Colonic mucosa (tissue), 4 donors: Measurements from ENCODE around the gene ZMYM2. TPM values are rescaled to one million over a fixed set of nuclear protein-coding genes. Genes with fewer than 3 reads are reported as not detected.
A peak's percentile ranks its signal among the peaks of the same experiment; 100 is the strongest.

ENCODE experiments used
- DNase-seq: peaks from one replicate; pipeline ENCODE4 v3.0.0-alpha.2; 2020
- H3K27ac ChIP-seq: fragments of 200-600 bp; one replicate; pipeline ENCODE4 v1.8.0; 2021
- H3K27me3 ChIP-seq: fragments of 200-600 bp; one replicate; pipeline ENCODE4 v1.8.0; 2021
- H3K36me3 ChIP-seq: fragments of 200-600 bp; one replicate; pipeline ENCODE4 v1.8.0; 2021
- H3K4me1 ChIP-seq: fragments of 200-600 bp; one replicate; pipeline ENCODE4 v1.8.0; 2021; ENCODE audit warnings: mild to moderate bottlenecking
- H3K4me3 ChIP-seq: fragments of 200-600 bp; one replicate; pipeline ENCODE4 v1.8.0; 2021
- H3K9ac ChIP-seq, 2 donors: one replicate each; pipeline ENCODE4 v1.7.0; 2013; ENCODE audit warnings: control low read depth in 2 of 2, low read depth in 2 of 2, low read length in 2 of 2
- H3K9me3 ChIP-seq: fragments of 200-600 bp; one replicate; pipeline ENCODE4 v1.8.0; 2021
- CTCF ChIP-seq: fragments of 200-600 bp; IDR thresholded peaks from one replicate; pipeline ENCODE4 v1.8.0; 2022; ENCODE audit warnings: antibody characterized with exemption, mild to moderate bottlenecking
- intact Hi-C: fragments of 100-400 bp; cut with DNase I; formaldehyde crosslinking; loops from one replicate; pipeline ENCODE4 v1.14.1; 2022
- total RNA-seq, 2 donors: library from RNA; stranded (reverse); fragmentation: NEBNext Ultra II Directional in 1 of 2; extraction: Animal tissue kit (Norgen Biotek cat#: 25700) in 1 of 2; gene quantifications; one replicate each; pipeline ENCODE4 v1.2.1, GENCODE V29; 2021
- donor health status: healthy.
- donor health status: DM: no; HTN: no; CAD: no.
- donor health status: DM: no; HTN: no; CAD: no.

The ZMYM2 gene
- total RNA-seq, 2 donors from 2014 or later: 47.6 to 70.1 TPM

DNA sequence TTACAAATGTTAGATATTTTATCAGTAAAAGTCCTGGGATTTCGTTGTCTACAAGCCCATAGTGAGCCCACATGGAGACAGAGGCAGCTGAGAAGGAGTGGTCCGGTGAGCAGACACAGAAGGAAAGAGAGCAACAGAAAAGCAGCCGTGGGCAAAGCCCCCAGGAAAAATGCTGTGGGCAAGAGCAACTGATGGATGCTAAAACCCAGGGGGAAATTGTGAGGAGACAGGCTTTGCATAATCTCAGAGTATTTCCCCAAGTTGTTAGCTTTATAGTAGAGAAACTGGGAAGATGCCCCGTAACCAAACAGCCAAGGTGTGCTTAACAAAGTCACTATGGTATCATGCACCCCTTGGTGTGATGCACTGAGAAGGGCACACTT, 167.2 kb downstream of the ZMYM2 start:
- Histone ChIP-seq H3K4me3 (no peak overlapping the region), H3K4me1 (peaks cover 5% of the 10 kb centered on the region), H3K36me3 (no peaks in the 10 kb centered on the region), H3K27me3 (peaks cover 7% of the 10 kb centered on the region), H3K9me3 (no peaks in the 10 kb centered on the region), H3K9ac (no peak overlapping the region), H3K27ac (no peak overlapping the region)
- intact Hi-C loops: no loop called here
- TF ChIP-seq CTCF: no peak
- DNase-seq: no peak

- Histone ChIP-seq H3K36me3 (no peaks in the 10 kb centered on the region), H3K4me3 (no peak overlapping the region), H3K9ac (no peak overlapping the region), H3K4me1 (peaks cover 5% of the 10 kb centered on the region), H3K27ac (no peak overlapping the region), H3K9me3 (no peaks in the 10 kb centered on the region), H3K27me3 (peaks cover 7% of the 10 kb centered on the region)
- DNase-seq: no peak
- no peak for TF ChIP-seq CTCF
- intact Hi-C loops: no loop called here
Observed at GRCh38 chr13:20126541-20127261, 168.2 kb downstream of the ZMYM2 start.

- H3K4me1 ChIP-seq: peaks cover 5% of the 10 kb centered on the region
- no peak overlapping the region for H3K27ac ChIP-seq
- TF ChIP-seq CTCF: no peak
- H3K9ac ChIP-seq: peak overlapping the region; percentile 70 to 83
- intact Hi-C loops: no loop called here
- peak overlapping the region; percentile 48 for H3K4me3 ChIP-seq
- no peaks in the 10 kb centered on the region for H3K9me3 ChIP-seq
- peaks cover 7% of the 10 kb centered on the region for H3K27me3 ChIP-seq
- H3K36me3 ChIP-seq: no peaks in the 10 kb centered on the region
- no peak for DNase-seq
Observed at GRCh38 chr13:20127262-20127561, 168.7 kb downstream of the ZMYM2 start.

DNA sequence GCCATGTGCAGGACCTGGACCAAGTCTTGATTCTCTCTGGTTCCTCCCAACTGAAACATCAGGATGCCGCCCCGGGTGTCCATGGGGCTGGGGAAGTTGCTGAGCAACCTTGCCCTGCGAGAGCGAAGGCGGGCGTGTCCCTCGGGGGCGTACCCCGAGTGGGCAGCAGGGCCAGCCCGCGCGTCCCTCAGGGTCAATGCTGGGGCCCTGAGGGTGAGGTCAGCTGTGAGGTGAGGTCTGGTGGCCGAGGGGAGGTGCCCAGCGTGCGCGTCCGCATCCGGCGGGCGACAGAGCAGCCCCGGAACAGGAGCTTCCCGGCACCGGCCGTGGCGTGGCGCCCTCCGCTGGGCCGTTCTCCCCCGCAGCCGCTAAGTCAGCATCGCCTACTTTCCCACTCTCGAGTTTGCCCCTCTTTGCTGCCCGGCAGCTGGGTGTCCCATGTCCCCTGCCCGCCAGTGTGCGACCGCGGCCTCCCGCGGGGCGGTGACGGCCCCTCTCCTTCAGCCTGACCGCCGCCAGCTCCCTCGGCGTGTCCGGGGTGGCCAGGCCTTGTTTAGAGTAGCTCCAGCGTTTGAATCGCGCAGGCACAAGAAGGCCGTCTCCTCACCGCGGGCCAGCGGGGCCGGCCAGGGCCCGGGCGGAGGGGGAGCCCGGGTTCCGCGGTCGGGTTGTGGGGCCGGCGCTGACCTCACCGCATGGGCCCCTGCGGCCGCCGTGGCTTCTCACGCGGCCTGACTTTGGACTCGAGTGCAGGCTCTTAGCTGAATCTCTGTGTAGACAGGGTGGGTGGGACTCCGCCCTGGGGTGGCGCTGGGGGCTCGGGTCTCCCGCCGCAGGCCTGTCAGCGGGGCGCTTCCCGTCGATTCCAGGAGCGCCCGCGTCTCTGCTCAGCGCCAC, 169.3 kb downstream of the ZMYM2 start:
- Histone ChIP-seq H3K4me1 (peaks cover 5% of the 10 kb centered on the region), H3K9me3 (no peaks in the 10 kb centered on the region), H3K27me3 (peaks cover 7% of the 10 kb centered on the region), H3K9ac (peak overlapping the region; percentile 70 to 83), H3K36me3 (no peaks in the 10 kb centered on the region), H3K4me3 (peak overlapping the region; percentile 48), H3K27ac (peak overlapping the region; percentile 60)
- TF ChIP-seq CTCF: no peak
- intact Hi-C loops: no loop called here
- DNase-seq: peak; percentile 69

DNA sequence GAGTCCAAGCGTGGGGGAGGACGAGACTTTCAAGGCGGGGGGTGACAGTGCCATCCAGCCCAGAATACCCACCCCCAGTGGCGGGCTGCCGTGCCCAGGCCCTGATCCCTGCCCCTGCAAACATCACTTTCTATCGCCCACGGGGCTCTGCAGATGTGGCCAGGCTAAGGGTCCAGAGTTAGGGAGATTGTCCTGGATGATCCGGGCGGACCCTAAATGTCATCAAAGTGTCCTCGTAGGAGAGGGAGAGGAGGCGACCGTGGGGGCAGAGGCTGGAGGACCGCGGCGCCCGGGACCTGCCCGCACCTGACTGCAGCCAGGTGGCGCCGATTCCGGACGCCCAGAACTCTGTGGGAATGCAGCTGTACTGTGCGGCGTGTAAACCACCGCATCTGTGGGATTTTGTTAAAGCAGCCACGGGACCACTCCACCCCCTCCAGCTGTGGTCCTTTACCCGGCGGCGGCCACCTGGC, 170.0 kb downstream of the ZMYM2 start:
- H3K9ac ChIP-seq: peak overlapping the region; percentile 70 to 83

More for the DNA sequence above, 170.0 kb downstream of the ZMYM2 start:
- no peaks in the 10 kb centered on the region for H3K9me3 ChIP-seq
- intact Hi-C loops: no loop called here
- DNase-seq: peak; percentile 33
- H3K36me3 ChIP-seq: no peaks in the 10 kb centered on the region
- peaks cover 7% of the 10 kb centered on the region for H3K27me3 ChIP-seq
- TF ChIP-seq CTCF: peak; percentile 39
- peaks cover 5% of the 10 kb centered on the region for H3K4me1 ChIP-seq
- H3K27ac ChIP-seq: peak overlapping the region; percentile 60
- peak overlapping the region; percentile 48 for H3K4me3 ChIP-seq
